Activated CD8-positive, alpha-beta T cell treated with anti-CD3 and anti-CD28 coated beads, Interleukin-2, amount 10 ng/mL, durations not matched to agents 7 days and 5 days (primary cell): ENCODE data around the gene MCM5. TPM values are rescaled to one million over a fixed set of nuclear protein-coding genes. Genes with fewer than 3 reads are reported as not detected.

Experiments used
- ATAC-seq: fragments of 150-1000 bp; cut with Tn5 transposase; one replicate; pipeline ENCODE4 v1.10.0; 2021; ENCODE audit warnings: moderate library complexity
- CTCF ChIA-PET: fragments of 350-600 bp; sonication (Branson Sonifier 250); formaldehyde crosslinking; loops from one replicate; lab custom pipeline; 2021; ENCODE audit warnings: antibody characterized with exemption; lab: Charles Lee
- POLR2A ChIA-PET: fragments of 350-600 bp; sonication (Branson Sonifier 250); formaldehyde crosslinking; loops from one replicate; lab custom pipeline; 2021; ENCODE audit warnings: antibody characterized with exemption; lab: Charles Lee
- DNase-seq: peaks from one replicate; pipeline ENCODE4 v3.0.0-alpha.2; 2020
- H3K27ac Mint-ChIP-seq: one replicate; pipeline ENCODE4 v1.8.0; 2021; ENCODE audit warnings: mild to moderate bottlenecking, mixed read lengths
- H3K27me3 Mint-ChIP-seq: one replicate; pipeline ENCODE4 v1.8.0; 2021; ENCODE audit warnings: low read depth, mixed read lengths
- H3K36me3 Mint-ChIP-seq: one replicate; pipeline ENCODE4 v1.8.0; 2021; ENCODE audit warnings: low read depth, mixed read lengths
- H3K4me1 Mint-ChIP-seq: one replicate; pipeline ENCODE4 v1.8.0; 2021; ENCODE audit warnings: low read depth, mixed read lengths
- H3K4me3 Mint-ChIP-seq: one replicate; pipeline ENCODE4 v1.8.0; 2021; ENCODE audit warnings: mild to moderate bottlenecking, mixed read lengths
- H3K9me3 Mint-ChIP-seq: one replicate; pipeline ENCODE4 v1.8.0; 2022; ENCODE audit warnings: mixed read lengths; ENCODE audit not compliant: insufficient read depth
- total RNA-seq, 2 experiments: library from RNA; stranded (reverse); gene quantifications; one replicate each; pipeline ENCODE4 v1.2.3, GENCODE V29; 2021

MCM5 gene
- total RNA-seq, 2 experiments from 2014 or later: 275 to 287 TPM

DNA sequence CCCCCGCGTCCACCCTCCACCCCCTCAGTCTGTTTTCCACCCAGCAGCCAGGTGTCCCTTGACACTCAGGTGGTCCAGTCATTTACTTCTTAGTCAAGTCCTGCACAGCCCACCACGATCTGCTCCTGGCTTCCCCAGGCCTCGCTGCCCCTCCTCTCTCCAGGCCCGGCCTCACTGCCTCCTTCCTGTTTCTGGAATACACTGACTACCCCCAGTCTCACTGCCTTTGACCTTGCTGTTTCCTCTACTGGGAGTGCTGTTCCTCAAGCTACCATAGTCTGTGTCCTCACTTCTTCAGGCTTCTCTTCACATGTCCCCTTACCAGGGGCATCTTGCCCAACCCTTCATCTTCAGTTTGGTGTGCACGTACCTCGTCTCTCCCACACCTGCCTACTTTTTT is 7.4 kb downstream of the MCM5 start:
- H3K36me3 Mint-ChIP-seq: peaks cover 82% of the 10 kb centered on the region
- ATAC-seq (no peak), DNase-seq (no peak)
- no peak overlapping the region for H3K4me3 Mint-ChIP-seq
- peaks cover 58% of the 10 kb centered on the region for H3K4me1 Mint-ChIP-seq
- H3K9me3 Mint-ChIP-seq: no peaks in the 10 kb centered on the region
- ChIA-PET CTCF (no interaction called here), POLR2A (interaction anchor here (0.6 to 1.9 kb wide), 2 partner anchors 10 to 17 kb away, joined by 3 to 5 read pairs; no protein-coding TSS in a partner anchor)
- H3K27ac Mint-ChIP-seq: peak overlapping the region; percentile 43
- H3K27me3 Mint-ChIP-seq: no peaks in the 10 kb centered on the region

DNA sequence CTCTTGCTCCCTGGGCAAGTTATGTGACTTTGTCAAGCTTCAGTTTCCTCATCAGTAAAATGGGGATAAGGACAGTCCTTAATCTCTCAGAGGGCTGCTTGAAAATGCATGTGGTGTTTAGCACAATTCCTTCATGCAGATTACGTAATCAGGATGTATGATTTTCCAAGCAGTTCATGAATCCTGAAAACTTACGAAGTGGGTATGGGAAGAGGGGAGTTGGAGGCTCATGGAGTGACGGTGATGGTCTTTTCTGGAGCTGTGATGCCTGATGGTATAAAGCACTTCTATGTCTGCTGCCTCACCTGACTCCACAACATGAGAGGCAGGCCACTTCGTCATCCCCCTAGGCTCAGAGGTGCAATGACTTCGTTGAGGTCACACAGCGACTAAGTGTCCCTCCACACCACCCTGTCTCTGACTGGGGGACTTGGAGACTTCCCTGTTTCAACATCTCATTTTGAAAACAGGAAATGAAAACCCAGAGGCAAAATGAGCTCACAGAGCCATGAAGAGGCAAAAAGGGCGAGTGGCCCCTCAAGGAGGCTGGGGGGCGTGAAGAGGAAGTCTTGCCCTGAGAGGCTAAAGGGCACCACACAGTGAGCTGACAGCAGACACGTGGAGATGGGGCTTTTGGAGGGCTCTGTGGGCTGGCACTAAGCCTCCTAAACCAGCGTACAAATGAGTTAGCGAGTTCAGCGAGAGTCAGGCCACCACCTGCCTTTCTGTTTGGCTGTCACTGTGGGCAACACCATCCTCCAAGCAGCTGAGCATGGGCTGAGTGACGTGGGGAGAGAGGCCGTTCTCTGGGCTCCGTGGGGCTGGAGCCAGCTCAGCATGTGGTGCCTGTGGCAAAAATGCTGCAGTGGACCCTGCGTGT is 10.1 kb downstream of the MCM5 start:
- Mint-ChIP-seq H3K36me3 (peaks cover 75% of the 10 kb centered on the region), H3K9me3 (no peaks in the 10 kb centered on the region), H3K4me3 (no peak overlapping the region), H3K4me1 (peaks cover 35% of the 10 kb centered on the region), H3K27me3 (no peaks in the 10 kb centered on the region), H3K27ac (peak overlapping the region; percentile 85)
- DNase-seq: peak; percentile 41
- ChIA-PET CTCF (interaction anchor here (1.7 kb wide), 1 partner anchor 59 kb away, joined by 7 read pairs; no protein-coding TSS in a partner anchor), POLR2A (interaction anchor here (0.9 to 3.3 kb wide), 8 partner anchors 9 to 60 kb away, joined by 3 to 12 read pairs (median 3); no protein-coding TSS in a partner anchor)
- peak; percentile 58 for ATAC-seq

DNA sequence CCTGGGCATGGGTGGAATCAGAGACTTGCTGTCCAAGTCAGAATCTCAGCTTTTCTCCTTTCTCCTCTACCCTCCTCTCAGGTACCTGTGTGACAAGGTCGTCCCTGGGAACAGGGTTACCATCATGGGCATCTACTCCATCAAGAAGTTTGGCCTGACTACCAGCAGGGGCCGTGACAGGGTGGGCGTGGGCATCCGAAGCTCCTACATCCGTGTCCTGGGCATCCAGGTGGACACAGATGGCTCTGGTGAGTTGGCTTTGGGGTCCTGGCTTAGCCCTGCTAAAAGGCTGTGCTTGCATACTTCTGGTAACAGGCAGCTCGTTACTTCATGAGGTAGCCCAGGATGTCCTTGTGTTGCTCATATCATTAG is 10.7 kb downstream of the MCM5 start:
- peak overlapping the region; percentile 46 for H3K27ac Mint-ChIP-seq
- CTCF ChIA-PET: interaction anchor here (1.7 kb wide), 1 partner anchor 59 kb away, joined by 7 read pairs; no protein-coding TSS in a partner anchor

DNA sequence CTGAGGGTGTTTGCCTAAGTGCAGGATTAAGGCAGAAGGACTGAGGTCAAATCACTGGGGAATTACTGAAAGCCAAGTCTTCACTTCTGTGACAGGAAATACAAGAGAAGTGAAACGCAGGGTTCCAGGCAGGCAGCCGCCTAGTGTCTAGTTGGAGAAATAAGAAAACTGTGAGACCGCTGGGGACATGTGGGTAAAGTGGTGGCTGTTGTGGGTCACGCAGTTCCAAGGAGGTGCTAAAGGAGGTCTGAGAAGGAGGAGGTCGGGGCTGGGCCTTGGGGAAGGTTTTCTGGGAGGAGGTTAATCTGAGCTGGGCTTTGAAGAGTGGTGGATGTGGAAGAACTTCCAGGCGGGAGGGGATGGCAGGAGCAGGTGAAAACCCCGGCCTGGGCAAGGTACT is 11.2 kb downstream of the MCM5 start:
- DNase-seq (no peak), ATAC-seq (no peak)
- Mint-ChIP-seq H3K4me3 (no peak overlapping the region), H3K27me3 (no peaks in the 10 kb centered on the region), H3K4me1 (peaks cover 35% of the 10 kb centered on the region), H3K27ac (peak overlapping the region; percentile 79), H3K36me3 (peaks cover 80% of the 10 kb centered on the region), H3K9me3 (no peaks in the 10 kb centered on the region)
- POLR2A ChIA-PET: interaction anchor here (0.9 to 3.3 kb wide), 4 partner anchors 9 to 12 kb away, joined by 3 to 12 read pairs (median 6); no protein-coding TSS in a partner anchor
- CTCF ChIA-PET: no interaction called here

More for the DNA sequence above, 10.7 kb downstream of the MCM5 start:
- POLR2A ChIA-PET: interaction anchor here (1.1 to 3.3 kb wide), 6 partner anchors 9 to 18 kb away, joined by 3 to 12 read pairs (median 4); no protein-coding TSS in a partner anchor
- ATAC-seq (no peak), DNase-seq (no peak)
- H3K27me3 Mint-ChIP-seq: no peaks in the 10 kb centered on the region
- no peak overlapping the region for H3K4me3 Mint-ChIP-seq
- peaks cover 78% of the 10 kb centered on the region for H3K36me3 Mint-ChIP-seq
- H3K9me3 Mint-ChIP-seq: no peaks in the 10 kb centered on the region
- peaks cover 35% of the 10 kb centered on the region for H3K4me1 Mint-ChIP-seq

DNA sequence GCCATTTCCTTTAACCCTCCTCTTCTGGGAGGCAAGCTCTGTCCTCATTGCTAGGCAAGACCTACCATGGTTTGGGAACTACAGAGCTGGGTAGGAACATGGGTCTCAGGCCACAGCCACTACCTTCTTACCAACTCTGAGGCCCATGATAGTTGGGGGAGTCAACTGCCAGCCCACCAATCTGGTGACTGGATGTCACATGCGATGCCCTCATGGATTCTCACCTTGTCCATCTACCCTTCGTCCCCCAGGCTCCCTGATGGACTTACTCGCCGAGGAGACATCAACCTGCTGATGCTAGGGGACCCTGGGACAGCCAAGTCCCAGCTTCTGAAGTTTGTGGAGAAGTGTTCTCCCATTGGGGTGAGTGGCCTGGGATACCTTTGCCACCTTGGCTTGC is 13.7 kb downstream of the MCM5 start:
- DNase-seq: no peak
- Mint-ChIP-seq H3K36me3 (peaks cover 72% of the 10 kb centered on the region), H3K9me3 (no peaks in the 10 kb centered on the region), H3K4me1 (peaks cover 12% of the 10 kb centered on the region), H3K27ac (no peak overlapping the region), H3K27me3 (no peaks in the 10 kb centered on the region), H3K4me3 (no peak overlapping the region)
- no peak for ATAC-seq
- POLR2A ChIA-PET: interaction anchor here (0.9 to 1.5 kb wide), 2 partner anchors 9 to 11 kb away, joined by 3 to 4 read pairs; no protein-coding TSS in a partner anchor
- CTCF ChIA-PET: interaction anchor here (1.1 to 1.7 kb wide), 2 partner anchors 17 to 62 kb away, joined by 3 to 5 read pairs; no protein-coding TSS in a partner anchor

DNA sequence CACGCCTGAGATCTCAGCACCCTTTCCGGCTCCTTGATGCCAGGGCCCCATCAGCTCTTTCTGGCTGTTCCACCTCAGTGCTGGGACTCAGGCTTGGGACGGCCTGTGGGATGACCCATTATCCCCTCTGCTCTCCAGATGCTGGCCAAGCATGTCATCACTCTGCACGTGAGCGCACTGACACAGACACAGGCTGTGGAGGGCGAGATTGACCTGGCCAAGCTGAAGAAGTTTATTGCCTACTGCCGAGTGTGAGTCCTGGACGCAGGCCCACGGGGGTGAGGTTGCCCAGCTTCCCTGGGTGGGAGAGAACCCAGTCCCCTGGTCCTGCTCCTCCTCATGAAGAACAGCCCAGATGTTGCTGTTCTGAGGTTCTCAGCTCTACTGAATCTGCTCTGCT is 17.7 kb downstream of the MCM5 start:
- POLR2A ChIA-PET: interaction anchor here (0.9 to 1.2 kb wide), 2 partner anchors 9 to 11 kb away, joined by 4 to 5 read pairs; no protein-coding TSS in a partner anchor
- CTCF ChIA-PET: interaction anchor here (0.7 to 1.4 kb wide), 2 partner anchors 13 to 73 kb away, joined by 3 read pairs; no protein-coding TSS in a partner anchor
- H3K36me3 Mint-ChIP-seq: peaks cover 67% of the 10 kb centered on the region
- ATAC-seq (no peak), DNase-seq (no peak)
- peak overlapping the region; percentile 3 for H3K27ac Mint-ChIP-seq
- no peaks in the 10 kb centered on the region for H3K27me3 Mint-ChIP-seq
- no peaks in the 10 kb centered on the region for H3K9me3 Mint-ChIP-seq
- H3K4me1 Mint-ChIP-seq: no peaks in the 10 kb centered on the region
- no peak overlapping the region for H3K4me3 Mint-ChIP-seq

DNA sequence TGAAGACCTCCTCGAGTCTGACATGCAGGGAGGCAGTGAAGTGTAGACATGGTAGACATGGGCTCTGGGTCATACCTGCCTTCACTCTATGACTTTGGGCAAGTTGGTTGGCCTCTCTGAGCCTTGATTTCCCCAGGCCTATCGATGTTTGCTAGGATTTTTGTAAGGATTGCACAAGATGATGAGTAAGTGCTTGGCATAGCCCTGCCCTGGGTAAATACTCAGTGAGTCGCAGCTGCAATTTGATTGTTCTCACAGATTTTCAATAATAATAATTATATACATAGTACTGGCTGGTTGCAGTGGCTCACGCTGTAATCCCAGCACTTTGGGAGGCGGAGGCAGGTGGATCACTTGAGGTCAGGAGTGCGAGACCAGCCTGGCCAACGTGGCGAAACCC is 18.1 kb downstream of the MCM5 start:
- CTCF ChIA-PET: interaction anchor here (1.4 kb wide), 1 partner anchor 12 kb away, joined by 3 read pairs; no protein-coding TSS in a partner anchor
- Mint-ChIP-seq H3K4me3 (no peak overlapping the region), H3K36me3 (peaks cover 72% of the 10 kb centered on the region), H3K9me3 (no peaks in the 10 kb centered on the region), H3K27me3 (no peaks in the 10 kb centered on the region), H3K4me1 (no peaks in the 10 kb centered on the region), H3K27ac (no peak overlapping the region)
- POLR2A ChIA-PET: interaction anchor here (1.2 kb wide), 1 partner anchor 9 kb away, joined by 4 read pairs; no protein-coding TSS in a partner anchor
- DNase-seq (no peak), ATAC-seq (no peak)

GRCh38 chr22:35418731-35419130 is 18.8 kb downstream of the MCM5 start:
- POLR2A ChIA-PET: interaction anchor here (0.6 kb wide), 1 partner anchor 132 kb away, joined by 3 read pairs; no protein-coding TSS in a partner anchor
- DNase-seq (no peak), ATAC-seq (no peak)
- CTCF ChIA-PET: interaction anchor here (0.8 kb wide), 1 partner anchor 13 kb away, joined by 3 read pairs; no protein-coding TSS in a partner anchor
- H3K9me3 Mint-ChIP-seq: no peaks in the 10 kb centered on the region
- no peak overlapping the region for H3K4me3 Mint-ChIP-seq
- no peaks in the 10 kb centered on the region for H3K4me1 Mint-ChIP-seq
- H3K36me3 Mint-ChIP-seq: peaks cover 72% of the 10 kb centered on the region
- H3K27ac Mint-ChIP-seq: no peak overlapping the region
- no peaks in the 10 kb centered on the region for H3K27me3 Mint-ChIP-seq

DNA sequence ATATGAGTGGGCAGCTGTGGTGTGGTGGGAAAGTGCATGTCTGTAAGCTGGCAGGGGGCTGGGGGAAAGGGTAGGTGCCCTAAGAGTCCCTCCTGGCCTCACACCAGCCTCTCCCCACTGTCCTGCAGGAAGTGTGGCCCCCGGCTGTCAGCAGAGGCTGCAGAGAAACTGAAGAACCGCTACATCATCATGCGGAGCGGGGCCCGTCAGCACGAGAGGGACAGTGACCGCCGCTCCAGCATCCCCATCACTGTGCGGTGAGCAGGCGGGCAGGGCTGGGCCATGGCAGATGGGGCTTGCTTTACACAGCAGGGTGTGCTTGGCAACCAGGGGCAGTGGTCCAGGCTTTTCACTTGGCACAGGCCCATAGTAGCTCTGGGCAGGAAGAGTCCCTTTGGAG is 19.8 kb downstream of the MCM5 start:
- peaks cover 73% of the 10 kb centered on the region for H3K36me3 Mint-ChIP-seq
- no peaks in the 10 kb centered on the region for H3K4me1 Mint-ChIP-seq
- H3K27ac Mint-ChIP-seq: peak overlapping the region; percentile 39
- no peaks in the 10 kb centered on the region for H3K9me3 Mint-ChIP-seq
- no peak for DNase-seq
- H3K27me3 Mint-ChIP-seq: no peaks in the 10 kb centered on the region
- POLR2A ChIA-PET: interaction anchor here (0.9 to 1.1 kb wide), 2 partner anchors 8 to 10 kb away, joined by 3 to 4 read pairs; no protein-coding TSS in a partner anchor
- ATAC-seq: no peak
- H3K4me3 Mint-ChIP-seq: no peak overlapping the region
- CTCF ChIA-PET: interaction anchor here (1.0 kb wide), 1 partner anchor 10 kb away, joined by 4 read pairs; no protein-coding TSS in a partner anchor

GRCh38 chr22:35421121-35421520 is 21.2 kb downstream of the MCM5 start:
- no peak overlapping the region for H3K4me3 Mint-ChIP-seq
- POLR2A ChIA-PET: no interaction called here
- CTCF ChIA-PET: interaction anchor here (1.1 to 1.3 kb wide), 2 partner anchors 17 to 162 kb away, joined by 3 read pairs; no protein-coding TSS in a partner anchor
- no peaks in the 10 kb centered on the region for H3K9me3 Mint-ChIP-seq
- no peak for ATAC-seq
- DNase-seq: no peak
- peaks cover 70% of the 10 kb centered on the region for H3K36me3 Mint-ChIP-seq
- H3K27me3 Mint-ChIP-seq: no peaks in the 10 kb centered on the region
- no peak overlapping the region for H3K27ac Mint-ChIP-seq
- H3K4me1 Mint-ChIP-seq: no peaks in the 10 kb centered on the region

DNA sequence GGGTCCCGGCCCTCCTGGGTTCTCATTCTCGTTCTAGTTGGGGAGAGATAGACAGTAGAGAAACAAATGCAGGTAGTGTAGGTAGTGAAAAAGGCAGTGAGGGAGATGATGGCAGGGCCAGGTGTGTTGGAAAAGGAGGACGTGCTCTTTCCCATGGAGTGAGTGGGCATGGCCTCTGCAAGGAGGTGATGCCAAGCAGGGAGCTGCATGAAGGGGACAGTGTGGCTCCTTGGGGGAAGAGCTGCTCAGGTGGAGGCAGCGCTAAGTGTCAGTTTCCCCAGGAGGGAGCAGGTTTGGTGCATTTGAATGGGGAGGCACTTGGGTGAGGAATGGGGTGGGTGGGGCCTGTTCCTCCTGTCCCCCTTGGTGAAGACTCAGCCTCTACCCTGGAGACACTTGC is 22.2 kb downstream of the MCM5 start:
- ChIA-PET CTCF (no interaction called here), POLR2A (interaction anchor here (0.8 kb wide), 1 partner anchor 8 kb away, joined by 3 read pairs; no protein-coding TSS in a partner anchor)
- no peak for DNase-seq
- no peaks in the 10 kb centered on the region for H3K4me1 Mint-ChIP-seq
- H3K36me3 Mint-ChIP-seq: peaks cover 67% of the 10 kb centered on the region
- no peak for ATAC-seq
- H3K27me3 Mint-ChIP-seq: no peaks in the 10 kb centered on the region
- no peak overlapping the region for H3K4me3 Mint-ChIP-seq
- H3K9me3 Mint-ChIP-seq: no peaks in the 10 kb centered on the region
- H3K27ac Mint-ChIP-seq: no peak overlapping the region
